ENCODE measurements around the gene AIMP1.

Gene AIMP1

GRCh38 chr4:106302062-106302438, 14.3 kb upstream of the AIMP1 start:
- Histone ChIP-seq H3K4me1 (ENCODE audit: control insufficient read depth in 1 of 2, insufficient read depth in 1 of 2, low read depth in 1 of 2, low read length in 1 of 2) (no peaks in the 10 kb centered on the region), H3K27me3 (no peaks in the 10 kb centered on the region), H3K36me3 (no peaks in the 10 kb centered on the region), H3K4me3 (ENCODE audit: low read depth in 1 of 2, low read length in 1 of 2) (no peak overlapping the region), H3K27ac (no peak overlapping the region), H3K9me3 (no peaks in the 10 kb centered on the region)
- TF ChIP-seq, protein P1, sequence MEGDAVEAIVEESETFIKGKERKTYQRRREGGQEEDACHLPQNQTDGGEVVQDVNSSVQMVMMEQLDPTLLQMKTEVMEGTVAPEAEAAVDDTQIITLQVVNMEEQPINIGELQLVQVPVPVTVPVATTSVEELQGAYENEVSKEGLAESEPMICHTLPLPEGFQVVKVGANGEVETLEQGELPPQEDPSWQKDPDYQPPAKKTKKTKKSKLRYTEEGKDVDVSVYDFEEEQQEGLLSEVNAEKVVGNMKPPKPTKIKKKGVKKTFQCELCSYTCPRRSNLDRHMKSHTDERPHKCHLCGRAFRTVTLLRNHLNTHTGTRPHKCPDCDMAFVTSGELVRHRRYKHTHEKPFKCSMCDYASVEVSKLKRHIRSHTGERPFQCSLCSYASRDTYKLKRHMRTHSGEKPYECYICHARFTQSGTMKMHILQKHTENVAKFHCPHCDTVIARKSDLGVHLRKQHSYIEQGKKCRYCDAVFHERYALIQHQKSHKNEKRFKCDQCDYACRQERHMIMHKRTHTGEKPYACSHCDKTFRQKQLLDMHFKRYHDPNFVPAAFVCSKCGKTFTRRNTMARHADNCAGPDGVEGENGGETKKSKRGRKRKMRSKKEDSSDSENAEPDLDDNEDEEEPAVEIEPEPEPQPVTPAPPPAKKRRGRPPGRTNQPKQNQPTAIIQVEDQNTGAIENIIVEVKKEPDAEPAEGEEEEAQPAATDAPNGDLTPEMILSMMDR (IDR thresholded peaks at IDR 0.05), result no peak

DNA sequence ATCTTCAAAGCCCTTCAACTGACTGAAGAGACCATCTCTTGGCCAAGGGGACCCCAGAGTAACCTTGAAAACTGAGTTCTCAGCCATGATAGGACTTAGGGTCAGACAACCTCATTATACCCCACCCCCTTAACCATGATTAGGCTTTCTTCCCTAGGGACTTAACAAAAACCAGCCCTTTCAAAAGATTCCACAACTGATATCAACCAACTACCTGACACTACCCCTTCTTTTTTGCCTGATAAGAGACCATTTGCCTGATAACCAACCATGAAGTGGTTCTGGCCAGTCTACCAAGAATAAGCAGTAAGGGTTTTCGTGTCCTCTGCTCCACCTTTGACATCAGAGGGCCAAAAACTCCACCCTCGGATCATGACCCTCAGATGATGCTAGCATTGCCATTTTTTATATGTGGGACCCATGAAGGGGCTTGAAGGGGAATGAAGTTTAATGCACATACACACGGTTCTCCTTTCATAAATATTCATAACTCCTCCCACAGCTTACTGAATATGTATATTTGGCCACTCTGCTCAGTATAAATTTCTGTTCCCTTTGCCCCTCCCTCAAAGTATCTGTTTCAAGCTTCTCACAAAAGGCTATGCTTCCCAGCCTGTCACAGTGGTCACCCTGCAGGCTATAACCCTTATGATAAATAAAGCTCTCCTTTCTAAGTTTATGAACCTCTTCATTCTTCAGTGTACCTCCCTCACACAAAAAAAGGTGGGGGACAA, 12.6 kb upstream of the AIMP1 start:
- Histone ChIP-seq H3K4me1 (ENCODE audit: control insufficient read depth in 1 of 2, insufficient read depth in 1 of 2, low read depth in 1 of 2, low read length in 1 of 2) (no peaks in the 10 kb centered on the region), H3K9me3 (no peaks in the 10 kb centered on the region), H3K27ac (no peak overlapping the region), H3K36me3 (no peaks in the 10 kb centered on the region), H3K27me3 (no peaks in the 10 kb centered on the region), H3K4me3 (ENCODE audit: low read depth in 1 of 2, low read length in 1 of 2) (no peak overlapping the region)
- TF ChIP-seq, protein P1 (IDR thresholded peaks at IDR 0.05), result no peak

DNA sequence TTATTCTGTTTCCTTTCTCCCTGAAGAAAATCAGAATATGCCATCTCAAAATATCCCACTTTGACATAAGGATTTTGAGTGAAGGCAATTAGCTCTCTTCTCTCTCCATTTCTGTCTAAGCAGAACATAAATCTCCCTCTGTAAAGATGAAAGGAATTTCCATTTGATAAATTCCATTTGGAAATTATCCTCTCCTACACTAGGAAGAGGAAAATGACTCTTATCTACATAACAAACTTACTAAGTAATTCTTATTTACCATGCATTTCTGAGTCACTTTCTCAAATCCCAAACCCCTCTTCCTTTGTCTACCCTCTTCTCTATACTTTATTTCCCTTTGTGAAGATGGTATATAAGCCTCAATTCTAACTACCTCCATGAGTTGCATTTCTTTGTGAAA, 11.7 kb upstream of the AIMP1 start:
- TF ChIP-seq, protein P1 (IDR thresholded peaks at IDR 0.05), result no peak
- no peak overlapping the region for H3K4me3 ChIP-seq (ENCODE audit: low read depth in 1 of 2, low read length in 1 of 2)
- no peaks in the 10 kb centered on the region for H3K36me3 ChIP-seq
- no peaks in the 10 kb centered on the region for H3K4me1 ChIP-seq (ENCODE audit: control insufficient read depth in 1 of 2, insufficient read depth in 1 of 2, low read depth in 1 of 2, low read length in 1 of 2)
- H3K27ac ChIP-seq, result no peak overlapping the region
- no peaks in the 10 kb centered on the region for H3K9me3 ChIP-seq
- no peaks in the 10 kb centered on the region for H3K27me3 ChIP-seq

DNA sequence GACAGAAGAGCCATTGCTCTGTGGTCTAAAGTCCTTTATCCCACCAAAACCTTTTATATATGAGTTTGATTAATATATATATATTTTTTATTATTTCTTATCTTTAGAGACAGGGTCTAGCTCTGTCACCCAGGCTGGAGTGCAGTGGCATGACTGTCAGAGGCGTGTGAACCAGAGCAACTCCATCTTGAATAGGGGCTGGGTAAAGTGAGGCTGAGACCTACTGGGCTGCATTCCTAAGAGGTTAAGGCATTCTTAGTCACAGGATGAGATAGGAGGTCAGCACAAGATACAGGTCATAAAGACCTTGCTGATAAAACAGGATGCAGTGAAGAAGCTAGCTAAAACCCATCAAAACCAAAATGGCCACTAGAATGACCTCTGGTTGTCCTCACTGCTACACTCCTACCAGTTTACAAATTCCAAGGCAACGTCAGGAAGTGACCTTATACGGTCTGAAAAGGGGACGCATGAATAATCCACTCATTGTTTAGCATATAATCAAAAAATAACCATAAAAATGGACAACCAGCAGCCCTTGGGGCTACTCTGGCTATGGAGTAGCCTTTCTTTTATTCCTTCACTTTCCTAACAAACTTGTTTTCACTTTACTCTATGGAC, 10.8 kb upstream of the AIMP1 start:
- Histone ChIP-seq H3K36me3 (no peaks in the 10 kb centered on the region), H3K27ac (no peak overlapping the region), H3K9me3 (no peaks in the 10 kb centered on the region), H3K4me1 (ENCODE audit: control insufficient read depth in 1 of 2, insufficient read depth in 1 of 2, low read depth in 1 of 2, low read length in 1 of 2) (no peaks in the 10 kb centered on the region), H3K27me3 (no peaks in the 10 kb centered on the region), H3K4me3 (ENCODE audit: low read depth in 1 of 2, low read length in 1 of 2) (no peak overlapping the region)
- TF ChIP-seq, protein P1 (IDR thresholded peaks at IDR 0.05), result no peak

- Histone ChIP-seq H3K4me3 (ENCODE audit: low read depth in 1 of 2, low read length in 1 of 2) (no peak overlapping the region), H3K9me3 (no peaks in the 10 kb centered on the region), H3K27me3 (no peaks in the 10 kb centered on the region), H3K36me3 (no peaks in the 10 kb centered on the region), H3K27ac (no peak overlapping the region), H3K4me1 (ENCODE audit: control insufficient read depth in 1 of 2, insufficient read depth in 1 of 2, low read depth in 1 of 2, low read length in 1 of 2) (no peaks in the 10 kb centered on the region)
- TF ChIP-seq, protein P1 (IDR thresholded peaks at IDR 0.05), result no peak
These were observed 9.8 kb upstream of the AIMP1 start for GRCh38 chr4:106306561-106306960.
